Nucleus accumbens (tissue), 56 donors: Measurements from ENCODE around the gene ARHGAP4.

ENCODE experiments used
- DNase-seq, 56 donors: peaks; one replicate each; lab custom pipeline; 2025; lab: John Stamatoyannopoulos, UW

ARHGAP4 gene

DNA sequence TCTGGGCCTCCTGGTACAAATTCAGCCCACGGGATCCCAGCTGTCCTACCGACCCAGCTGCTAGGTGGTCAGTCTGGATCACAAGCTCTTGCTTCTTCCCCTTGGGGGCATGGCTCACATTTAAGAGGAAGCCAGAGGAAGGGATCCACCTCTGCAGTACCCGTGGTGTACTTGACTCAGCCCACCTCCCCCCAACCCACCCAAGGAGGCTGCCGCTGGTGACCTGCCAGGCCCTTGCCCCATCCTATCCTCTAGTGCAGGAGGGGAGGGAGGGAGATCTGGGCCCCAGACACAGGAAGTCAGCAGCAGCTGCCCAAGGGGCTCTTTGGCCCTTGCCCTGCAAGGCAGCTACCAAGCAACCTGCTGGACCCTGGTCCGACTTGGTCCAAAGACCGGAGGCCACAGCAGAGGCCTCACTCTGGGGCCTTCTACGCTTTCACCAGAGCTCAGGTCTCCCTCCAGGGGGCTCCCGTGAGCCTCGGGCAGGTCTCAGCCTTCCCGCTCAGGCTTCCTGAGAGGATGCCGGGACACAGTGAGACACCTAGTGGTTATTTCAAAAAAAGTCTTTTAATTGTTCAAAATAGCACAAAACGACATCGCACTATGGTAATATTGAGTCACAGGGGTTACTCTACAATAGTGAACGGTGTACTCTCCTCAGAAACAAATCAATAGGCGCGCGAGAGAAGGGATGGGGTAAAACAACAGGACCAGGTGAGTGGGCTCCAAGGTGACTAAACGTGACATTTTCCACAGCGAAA lies 21.1 kb upstream of the ARHGAP4 start:
- peak in 39 of 56 donors; percentile 3 to 75 (median 29) for DNase-seq

DNA sequence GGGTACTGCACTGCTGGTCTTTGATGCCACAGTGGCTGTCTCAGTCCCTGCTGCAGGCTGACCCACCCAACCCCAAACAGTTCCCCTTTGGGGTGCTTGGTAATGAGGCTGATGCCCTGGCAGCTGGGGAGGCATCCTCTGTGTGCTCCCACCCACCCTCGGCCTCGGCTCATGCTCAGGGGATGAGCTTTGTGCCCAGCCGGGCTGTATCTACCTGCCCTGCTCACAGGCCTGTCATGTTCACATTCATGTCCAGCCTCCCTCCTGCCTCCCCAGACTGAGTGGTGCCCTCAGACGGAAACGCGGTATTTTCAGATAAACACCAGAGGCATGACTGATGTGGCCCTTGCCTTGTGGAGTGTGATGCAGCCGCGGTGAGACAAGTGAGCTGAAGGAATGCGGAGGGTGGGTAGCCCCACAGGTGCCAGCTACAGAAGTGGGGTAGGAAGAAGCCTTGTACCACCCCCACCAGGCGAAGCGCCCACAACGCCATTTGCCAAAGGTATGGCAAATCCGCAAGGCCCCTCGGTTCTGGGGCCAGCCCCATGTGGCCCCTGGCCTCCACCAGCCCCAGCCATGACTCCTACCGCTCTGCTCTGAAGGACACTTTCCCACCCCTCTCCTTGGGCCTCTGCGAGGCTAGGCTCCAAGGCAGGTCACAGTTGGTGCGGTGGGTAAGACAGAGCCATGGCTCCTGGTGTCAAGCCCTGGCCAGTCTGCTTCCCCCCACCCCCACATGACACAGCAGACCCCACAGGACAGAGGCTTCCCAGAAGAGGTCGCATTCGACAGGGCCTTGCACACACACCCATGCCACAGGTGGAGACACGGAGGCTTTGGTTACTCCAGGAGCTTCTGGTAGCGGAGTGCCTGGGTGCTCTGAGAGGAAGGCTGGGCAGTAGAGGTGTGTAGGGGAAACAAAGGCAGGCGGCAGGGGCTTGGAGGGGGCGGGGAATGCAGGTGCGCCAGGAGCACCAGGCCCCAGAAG lies 20.2 kb upstream of the ARHGAP4 start:
- DNase-seq, result no peak

DNA sequence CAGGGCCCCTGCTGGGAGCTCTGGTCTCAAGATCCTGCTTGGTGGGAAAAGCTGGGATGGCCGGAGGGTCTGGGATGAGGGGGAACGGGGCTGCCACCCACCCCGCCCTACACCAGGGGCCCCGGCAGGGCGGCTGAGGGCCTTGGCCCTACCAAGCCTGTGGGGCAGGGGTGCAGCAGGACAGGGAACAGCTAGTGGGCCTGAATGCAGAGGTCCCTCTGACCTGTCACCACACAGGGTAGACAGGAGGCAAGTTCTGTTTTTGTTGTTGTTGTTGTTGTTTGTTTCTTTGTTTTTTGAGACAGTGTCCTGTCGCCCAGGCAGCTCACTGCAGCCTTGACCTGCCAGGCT lies 18.7 kb upstream of the ARHGAP4 start:
- DNase-seq, result no peak

DNA sequence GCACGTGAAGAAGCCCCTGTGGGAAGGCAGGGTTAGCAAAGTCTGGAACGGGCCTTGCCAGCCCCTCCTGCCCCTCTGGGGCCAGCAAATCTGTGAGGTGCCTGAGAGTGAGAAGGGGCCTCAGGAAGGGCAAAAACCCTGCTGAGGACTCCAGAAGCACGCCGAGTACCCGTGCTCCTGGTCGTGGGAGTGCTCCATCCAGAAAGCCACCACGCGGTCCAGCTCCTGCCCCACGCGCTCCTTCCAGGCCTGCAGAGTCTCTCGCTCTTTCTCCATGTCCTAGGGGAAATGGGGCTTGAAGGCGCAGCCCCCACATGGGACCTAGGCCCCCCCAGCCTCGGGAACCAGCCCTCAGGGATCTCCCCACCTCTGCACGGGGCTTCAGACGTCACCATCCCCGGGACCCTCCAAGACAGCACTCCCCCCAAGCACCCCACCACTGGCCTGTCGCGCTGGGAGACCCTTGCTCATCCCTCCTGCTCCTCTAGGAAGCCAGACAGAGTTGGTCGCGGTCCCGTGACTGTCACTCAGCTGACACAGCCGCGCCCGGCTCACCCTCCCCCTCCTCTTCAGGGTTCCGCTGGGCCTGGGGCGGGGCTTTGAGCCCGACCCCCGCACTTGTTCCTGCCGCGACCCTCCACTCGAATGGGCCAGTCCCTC lies 18.2 kb upstream of the ARHGAP4 start, which contains the start of gene RENBP:
RENBP (minus strand) TSS at position 504 of the 660 bp plus-strand sequence; CDS start at position 471, 33 bp downstream.
- DNase-seq, result peak in 40 of 56 donors; percentile 2 to 72 (median 29)

DNA sequence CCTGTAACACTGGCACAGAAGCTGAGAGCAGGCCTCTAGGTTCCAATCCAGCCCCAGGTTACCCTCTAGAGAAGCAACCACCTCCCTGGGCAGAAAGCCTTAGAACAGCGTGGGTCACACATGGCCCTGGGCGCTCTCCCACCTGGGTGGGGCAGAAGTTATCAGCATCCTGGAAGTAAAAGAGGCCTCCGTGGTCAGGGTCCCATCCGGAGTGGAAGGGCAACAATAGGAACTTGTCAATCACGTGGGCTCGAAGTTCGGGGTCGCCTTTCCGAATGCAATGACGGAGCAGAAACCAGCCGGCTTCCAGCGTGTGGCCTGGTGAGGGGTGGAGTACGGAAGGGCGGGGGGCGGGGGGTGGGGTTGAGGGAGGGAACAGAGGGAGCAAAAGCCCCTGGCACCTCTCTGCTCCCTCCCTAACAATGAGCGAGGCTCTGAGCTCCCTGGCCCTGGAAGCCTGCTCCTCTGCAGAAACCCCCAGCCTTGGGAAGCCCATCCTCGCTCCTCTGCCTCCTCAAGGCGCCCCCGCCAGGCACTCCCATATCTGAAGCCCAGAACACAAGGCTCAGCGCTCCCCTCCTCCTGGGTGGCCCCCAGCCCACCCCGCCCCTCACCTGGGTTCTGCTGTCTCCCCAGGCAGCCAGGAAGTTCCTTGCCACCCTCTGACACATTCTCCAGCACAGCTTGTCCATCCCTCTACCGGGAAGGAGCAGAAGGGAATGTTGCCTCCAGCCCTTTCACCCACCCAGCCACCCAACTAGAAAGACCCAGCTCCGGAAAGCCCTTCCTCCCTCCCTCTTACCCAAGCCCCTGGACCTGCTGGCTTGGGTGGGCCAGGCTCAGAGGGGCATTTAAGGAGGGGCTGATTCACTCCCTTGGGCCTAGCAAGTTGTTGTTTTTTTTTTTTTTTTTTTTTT lies 15.5 kb upstream of the ARHGAP4 start:
- no peak for DNase-seq

DNA sequence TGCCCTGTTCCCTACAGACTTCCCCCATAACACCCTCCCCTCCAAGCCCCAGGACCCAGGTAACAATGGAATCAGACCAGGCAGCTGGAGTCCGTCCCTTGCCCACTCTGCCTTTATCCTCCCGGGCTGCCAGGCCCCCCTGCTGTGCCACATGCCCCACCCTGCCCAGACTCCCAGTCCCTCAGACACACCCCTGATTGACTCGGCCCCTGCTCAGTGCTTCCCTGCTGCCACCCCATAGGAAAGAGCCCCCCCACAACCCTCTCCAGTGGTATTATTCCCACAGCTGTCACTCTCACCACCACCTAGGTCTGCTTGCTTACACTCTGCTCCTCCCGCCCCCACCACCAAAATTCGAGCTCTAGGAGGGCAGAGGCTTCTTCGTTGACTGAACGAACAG lies 13.5 kb upstream of the ARHGAP4 start:
- no peak for DNase-seq

DNA sequence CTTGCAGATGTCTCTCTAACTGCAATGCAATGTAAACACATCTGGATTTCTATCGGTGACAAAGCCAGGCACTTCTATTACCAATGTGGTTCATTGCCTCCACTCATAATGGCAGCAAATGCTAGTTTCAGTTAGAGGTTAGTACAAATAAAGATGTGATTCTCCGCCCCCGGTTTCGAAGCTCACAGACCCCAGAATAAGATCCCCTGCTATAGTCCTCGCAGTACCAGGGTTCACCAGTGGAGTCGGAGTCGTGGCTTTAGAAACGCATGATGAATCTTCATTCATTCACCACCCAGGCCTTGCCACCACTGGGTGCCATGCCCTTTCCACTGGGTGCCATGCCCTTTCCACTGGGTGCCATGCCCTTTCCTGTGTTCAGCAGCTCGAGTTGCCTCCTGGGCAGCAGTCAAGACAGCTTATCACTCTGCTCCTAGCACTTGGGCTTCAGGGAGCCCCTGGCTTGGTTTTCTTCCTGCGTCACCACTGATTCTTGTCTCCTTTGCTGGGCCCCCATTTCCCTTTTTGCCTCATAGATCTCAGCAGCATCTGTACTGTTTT lies 12.2 kb upstream of the ARHGAP4 start:
- no peak for DNase-seq

DNA sequence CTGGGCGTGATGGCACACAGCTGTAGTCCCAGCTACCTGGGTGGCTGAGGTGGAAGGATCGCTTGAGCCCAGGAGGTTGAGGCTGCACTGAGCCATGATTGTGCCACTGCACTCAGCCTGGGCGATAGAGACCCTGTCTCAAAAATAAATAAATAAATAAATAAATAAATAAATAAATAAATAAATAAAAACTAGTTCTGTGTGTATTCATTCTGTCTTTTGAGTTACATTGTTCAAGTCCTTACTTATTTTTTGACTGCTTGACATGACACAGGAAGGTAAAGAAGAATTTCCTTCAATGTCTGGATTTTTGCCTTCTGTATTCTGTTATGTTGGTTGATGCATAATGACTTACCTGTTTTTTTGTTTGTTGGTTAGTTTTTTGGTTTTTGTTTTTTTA lies 11.0 kb upstream of the ARHGAP4 start:
- no peak for DNase-seq

DNA sequence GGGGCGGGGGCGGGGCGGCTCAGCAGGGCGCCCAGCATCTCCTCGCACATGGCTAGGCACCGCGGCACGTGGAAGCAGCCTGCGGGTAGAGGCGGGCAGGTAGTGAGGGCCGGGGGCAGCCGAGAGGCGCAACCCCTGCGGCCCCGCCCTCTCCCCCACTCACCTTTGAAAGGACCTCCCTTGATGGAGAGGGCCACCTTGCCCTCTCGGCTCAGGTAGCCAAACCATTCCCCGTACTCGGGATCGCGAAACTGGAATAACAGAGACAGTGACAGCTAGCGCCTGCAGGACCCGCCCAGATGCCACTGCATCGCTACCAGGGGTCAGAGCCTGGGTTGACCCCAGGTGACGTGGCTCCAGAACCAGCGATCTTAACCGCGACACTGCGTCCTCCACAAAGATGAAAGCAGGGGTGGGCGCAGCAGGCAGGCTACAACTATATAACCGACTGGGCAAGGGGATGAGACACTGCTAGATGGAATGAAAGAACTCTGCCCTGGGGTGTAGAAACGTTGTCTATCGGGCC lies 9.3 kb upstream of the ARHGAP4 start:
- DNase-seq, result peak in 1 of 56 donors; percentile 11

DNA sequence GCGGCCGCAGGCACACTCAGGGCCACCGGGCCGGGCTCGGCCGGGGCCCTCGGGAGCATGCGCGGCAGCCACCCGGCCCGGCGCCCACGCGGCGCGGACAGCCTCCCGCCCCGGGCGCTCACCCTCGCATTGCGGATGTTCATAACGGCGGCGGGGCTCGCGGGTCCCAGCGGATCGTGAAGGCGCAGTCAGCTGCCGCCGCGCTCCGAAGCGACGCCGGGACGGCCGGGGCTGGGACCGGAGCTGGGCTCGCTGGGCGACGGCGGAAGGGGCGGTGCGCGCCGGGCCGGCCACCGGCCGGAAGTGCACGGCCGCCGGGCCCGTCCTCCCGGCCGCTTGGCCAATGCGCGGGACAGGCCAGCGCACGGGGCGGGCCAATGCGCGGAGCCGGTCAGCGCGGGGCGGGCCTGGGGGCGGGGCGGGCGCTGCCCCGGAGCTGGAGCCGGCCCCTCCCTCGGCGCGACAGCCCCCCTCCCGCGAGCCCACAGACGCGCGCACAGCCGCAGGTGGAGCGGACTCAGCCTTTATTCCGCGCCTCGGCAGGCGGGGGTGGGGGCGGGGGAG lies 8.8 kb upstream of the ARHGAP4 start, which contains the start of gene NAA10:
NAA10 (minus strand) TSS at position 276 of the 564 bp plus-strand sequence; CDS start at position 143, 133 bp downstream.
- DNase-seq, result peak in 42 of 56 donors; percentile 4 to 77 (median 47)

DNA sequence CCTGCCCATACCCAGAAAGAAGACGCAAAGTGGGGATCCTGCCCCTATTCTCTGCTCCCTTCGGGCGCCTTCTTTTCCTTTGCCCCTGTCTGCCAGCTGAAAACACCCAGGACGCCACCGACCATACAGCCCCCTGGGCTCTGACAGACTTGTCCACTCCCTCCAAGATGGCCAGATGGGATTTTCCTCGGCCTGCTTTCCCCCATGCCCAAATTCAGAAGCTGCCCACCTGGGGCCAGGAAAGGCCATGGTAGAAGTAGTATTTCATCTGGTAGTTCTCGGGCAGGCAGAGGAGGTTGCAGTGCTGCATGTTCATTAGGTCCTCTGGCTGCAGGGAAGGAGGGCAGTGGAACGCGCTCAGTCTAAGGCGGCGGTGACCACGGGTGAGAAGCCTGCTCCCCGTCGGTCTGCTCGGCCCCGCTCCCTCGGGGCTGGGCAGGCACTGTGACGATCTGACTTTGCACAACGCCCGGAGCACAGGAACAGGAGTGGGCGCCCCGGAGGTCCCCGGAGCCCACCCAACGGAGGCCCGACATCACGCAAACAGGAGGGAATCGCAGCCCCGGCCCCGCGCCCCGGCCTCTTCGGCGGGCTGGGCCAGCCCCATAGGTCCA lies 8.2 kb upstream of the ARHGAP4 start:
- DNase-seq, result no peak

DNA sequence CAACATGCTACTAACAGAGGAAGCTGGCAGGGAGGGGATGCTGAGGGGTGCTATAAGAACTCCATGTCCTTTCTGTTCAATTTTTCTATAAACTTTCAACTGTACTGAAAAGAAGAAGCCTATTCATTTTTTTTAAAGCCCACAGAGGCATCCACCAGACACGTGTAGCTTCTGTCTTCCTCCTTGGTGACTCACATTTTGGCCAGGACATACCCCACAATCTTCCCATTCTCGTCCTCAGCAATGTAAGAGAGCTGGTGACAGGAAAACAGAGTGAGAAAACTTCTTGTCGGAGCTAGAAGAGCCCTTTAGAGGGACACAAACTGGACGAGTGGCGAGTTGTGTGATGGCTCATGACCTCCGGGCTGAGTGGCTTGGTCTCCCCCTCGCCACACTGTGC lies 7.7 kb upstream of the ARHGAP4 start:
- DNase-seq, result no peak

DNA sequence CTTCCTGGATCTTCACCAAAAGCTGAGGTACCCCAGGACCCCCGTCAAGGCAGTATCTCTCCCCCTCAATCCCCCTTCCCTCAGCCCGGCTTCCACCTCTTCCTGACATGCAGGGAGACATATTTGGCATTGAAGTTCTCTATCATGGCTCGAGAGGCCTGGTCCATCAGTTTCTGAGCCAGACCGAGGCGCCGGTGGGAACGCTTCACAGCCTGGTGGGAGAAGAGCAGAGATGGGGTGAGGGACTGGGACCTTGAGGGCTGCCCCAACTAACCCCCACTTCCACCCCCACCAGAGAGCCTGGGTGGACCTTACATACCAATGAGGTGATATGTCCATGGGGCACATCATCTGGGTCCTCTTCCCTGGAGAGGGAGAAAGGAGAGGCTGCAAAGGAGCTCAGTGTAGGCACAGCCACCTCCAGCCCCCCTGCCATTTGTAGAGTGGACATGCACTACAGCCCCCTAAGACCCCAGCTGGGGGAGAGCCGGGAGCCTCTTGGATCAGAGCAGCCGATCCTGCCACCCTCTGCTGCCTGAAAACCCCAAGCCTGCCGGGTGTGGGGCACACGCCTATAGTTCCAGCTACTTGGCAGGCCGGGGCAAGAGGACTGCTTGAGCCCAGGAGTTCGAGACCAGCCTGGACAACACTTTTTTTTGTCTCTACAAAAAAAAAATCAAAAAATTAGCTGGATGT lies 6.3 kb upstream of the ARHGAP4 start:
- DNase-seq, result no peak

DNA sequence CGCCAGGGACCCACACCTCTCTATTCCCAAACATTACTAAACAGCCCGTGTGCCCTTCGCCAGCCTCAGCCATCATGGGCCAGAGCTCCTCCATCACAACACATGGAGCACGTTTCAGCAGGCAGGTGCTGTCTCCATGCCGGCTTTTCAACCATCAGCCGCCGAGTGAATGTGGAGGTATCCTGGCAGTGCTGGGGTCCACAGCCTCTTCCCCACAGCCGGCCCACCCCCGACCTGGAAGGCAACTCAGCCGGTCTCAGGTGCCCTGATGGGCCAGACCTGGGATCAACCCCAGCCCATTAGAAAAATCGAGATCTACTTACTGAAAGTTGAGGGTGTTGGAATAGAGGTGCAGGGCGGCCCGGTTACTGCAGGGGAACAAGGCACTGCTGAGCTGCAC lies 5.7 kb upstream of the ARHGAP4 start:
- no peak for DNase-seq

DNA sequence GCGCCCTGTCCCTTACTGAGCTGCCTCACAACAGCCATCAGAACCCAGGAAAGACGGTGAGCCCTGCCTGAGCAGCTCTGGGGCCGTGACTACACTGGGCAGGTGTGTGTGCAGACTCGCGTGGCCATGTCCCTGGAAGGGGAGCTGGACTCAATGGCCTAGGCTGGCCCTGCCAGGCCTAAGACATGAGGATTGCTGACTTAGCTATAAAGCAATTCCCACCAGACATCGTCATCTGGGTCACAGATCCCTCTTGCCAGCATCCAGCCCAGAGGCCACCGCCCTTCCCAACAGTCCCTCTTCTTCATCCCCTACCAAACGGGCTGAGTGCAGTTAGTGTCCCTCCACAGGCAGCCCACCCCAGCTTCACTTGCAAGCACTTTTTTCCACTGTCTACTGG lies 5.1 kb upstream of the ARHGAP4 start:
- DNase-seq, result no peak

DNA sequence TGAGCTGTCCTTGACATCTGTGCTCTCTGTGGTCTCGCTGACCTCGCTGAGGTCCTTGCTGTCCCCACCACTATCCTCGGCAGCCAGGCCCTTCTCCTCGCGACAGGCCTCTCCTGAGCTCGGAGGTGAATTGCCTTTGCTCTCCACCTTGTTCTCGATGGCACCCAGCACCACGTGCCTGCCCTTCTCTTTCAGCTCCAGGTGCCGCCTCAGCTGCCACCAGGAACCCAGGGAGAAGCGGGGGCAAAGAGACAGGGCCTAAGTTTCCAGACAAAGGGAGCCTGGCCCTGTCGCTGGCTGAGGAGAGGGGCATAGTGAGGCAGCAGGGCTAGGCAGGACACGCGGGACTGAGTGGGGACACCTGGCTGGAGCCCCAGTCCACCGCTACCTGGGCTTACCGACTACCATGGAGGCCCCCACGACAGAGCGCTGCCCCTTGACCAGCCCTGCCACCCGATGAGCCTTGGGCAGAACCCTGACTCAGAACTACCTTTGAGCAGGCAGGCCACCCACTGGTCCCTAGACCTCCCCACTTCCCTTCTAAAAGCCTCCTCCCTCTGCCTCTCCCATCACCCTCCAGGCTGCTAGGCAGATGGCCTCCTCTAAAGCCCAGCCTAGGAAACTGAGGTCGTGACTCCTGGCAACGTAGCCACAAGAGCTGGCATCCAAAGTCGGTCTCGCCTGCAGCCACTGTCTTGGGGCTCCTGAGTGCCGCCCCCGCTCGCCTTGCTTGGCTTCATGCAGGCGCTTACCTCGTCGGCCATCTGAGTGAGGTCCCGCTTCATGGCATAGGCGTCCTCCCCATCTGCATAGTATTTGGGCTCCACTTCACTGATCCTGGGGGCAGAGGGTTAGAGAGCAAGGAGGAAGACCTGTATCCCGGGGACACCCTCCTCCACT lies 4.2 kb upstream of the ARHGAP4 start:
- DNase-seq, result no peak

DNA sequence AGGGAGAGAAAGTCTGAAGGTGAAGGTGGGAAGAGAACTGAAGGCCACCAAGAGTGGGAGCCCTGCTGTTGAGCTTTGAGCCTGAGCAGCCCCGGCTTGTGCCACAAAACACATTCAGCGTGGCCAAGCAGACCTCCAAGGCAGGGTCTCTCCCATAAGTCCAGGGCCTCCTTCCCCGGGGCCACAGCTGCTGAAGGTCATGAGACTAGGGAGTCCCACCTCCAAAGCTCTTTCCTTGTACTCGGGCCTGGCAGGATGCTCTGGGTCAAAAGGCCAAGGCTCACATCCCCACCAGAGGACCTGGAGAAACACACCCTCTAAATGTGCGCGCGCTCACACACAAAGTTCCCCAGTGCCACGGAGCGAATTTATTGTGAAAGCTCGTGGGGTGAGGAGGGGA lies 3.5 kb upstream of the ARHGAP4 start:
- no peak for DNase-seq
